HG02840 (cell line): ENCODE results near the gene DEGS1.

ENCODE experiments used
- ATAC-seq: cut with Tn5 transposase; IDR thresholded peaks from one replicate; pipeline ENCODE4 v1.9.1; 2021; ENCODE audit warnings: mild to moderate bottlenecking, moderate library complexity, moderate number of reproducible peaks; ENCODE audit not compliant: unreplicated experiment, low FRiP score

The DEGS1 gene

DNA sequence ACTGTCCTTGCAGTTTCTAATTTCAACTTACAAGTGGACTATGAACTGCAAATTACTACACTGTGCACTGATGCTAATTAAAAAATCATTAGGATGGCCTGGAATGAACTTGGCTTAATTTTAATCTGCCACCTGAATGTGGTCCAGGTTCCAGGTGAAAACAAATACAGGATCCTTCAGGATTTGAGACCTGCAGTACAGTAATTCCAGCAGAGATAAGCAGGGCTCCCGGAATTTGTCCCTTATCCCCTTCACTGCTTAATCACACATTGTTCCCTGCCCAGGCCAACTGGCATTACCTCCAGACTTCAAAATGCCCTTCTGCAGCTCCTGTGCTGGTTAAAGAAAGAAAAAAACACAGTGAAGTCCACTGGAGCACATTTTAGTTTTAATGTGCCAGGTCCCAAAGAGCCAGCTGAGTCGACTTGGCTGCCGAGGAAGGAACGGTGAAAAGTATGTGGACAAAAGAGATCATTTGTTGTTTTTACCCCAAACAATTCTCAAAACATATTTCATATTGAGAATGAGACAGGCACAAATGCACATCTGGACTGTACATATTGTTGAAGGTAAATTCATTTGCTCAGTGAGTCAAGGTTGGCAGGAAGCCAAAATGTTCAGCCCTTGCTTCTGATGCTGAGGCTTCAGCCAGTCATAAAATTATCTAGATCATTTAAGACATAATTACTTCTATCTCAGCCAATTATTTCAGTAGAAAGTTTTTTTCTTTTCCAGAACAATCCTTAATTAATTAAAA lies 28.3 kb downstream of the DEGS1 start:
- ATAC-seq, result no peak

DNA sequence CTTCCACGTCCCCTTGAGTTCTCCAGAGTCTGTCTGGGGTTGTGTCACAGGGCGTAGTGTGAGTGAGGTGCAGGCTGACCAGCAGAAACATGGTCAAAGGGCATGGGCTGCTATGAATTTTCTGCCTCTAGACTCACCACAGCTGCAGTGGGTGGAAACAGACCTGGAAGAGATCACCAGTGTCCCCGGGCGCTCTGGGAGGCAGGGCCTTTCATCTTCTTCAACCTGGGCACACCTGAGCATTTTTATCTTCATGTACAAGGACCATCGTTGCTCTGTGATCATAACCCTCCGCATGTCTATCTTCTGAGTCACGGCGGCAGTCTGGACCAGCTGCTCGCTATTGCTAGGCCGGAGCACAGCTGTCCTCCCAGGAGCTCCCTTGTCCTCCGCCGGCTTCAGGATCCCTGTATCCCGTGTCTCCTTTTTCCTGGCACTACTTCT lies 29.6 kb downstream of the DEGS1 start:
- no peak for ATAC-seq

DNA sequence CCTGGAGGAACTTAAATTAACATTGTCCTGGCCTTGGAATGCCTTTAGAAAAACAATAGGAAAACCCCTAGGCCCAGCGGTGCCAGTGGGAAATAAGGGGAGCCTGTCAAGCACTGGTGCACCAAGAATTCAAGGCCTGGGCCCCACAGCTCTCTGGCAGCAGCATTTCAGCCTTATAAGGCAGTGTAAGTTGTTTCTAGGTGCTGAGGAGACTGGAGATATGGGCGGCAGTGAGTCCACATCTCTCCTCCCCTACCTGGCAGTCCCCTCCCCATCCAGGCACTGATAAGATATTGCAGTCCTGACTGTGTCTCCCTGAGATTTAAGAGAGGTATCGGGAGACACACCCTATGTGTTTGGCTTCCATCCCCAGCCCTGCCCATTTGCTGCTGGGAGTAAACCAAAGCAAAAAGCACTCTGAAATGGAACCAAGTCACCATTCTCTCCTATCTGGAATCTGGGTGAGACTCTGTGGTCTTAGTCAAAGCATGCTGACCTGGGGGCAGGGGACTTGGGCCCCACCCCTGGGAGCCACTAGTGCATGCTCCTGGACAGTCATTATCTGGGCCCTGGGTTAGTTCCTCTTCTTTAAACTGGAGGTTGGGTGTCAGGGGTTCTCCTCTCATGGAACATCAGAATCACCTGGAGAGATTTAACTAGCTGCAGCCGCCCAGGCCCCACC lies 30.5 kb downstream of the DEGS1 start:
- ATAC-seq, result no peak

DNA sequence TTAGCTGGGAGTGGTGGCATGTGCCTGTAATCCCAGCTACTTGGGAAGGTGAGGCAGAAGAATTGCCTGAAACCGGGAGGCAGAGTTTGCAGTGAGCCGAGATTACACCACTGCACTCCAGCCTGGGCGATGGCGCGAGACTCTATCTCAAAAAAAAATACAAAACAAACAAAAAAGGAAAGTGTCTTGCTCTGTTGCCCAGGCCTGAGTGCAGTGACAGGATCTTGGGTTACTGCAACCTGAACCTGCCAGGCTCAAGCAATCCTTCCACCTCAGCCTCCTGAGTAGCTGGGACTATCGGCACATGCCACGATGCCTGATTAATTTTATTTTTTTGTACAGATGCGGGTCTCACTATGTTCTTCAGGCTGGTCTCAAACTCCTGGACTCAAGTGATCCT lies 33.3 kb downstream of the DEGS1 start:
- no peak for ATAC-seq

DNA sequence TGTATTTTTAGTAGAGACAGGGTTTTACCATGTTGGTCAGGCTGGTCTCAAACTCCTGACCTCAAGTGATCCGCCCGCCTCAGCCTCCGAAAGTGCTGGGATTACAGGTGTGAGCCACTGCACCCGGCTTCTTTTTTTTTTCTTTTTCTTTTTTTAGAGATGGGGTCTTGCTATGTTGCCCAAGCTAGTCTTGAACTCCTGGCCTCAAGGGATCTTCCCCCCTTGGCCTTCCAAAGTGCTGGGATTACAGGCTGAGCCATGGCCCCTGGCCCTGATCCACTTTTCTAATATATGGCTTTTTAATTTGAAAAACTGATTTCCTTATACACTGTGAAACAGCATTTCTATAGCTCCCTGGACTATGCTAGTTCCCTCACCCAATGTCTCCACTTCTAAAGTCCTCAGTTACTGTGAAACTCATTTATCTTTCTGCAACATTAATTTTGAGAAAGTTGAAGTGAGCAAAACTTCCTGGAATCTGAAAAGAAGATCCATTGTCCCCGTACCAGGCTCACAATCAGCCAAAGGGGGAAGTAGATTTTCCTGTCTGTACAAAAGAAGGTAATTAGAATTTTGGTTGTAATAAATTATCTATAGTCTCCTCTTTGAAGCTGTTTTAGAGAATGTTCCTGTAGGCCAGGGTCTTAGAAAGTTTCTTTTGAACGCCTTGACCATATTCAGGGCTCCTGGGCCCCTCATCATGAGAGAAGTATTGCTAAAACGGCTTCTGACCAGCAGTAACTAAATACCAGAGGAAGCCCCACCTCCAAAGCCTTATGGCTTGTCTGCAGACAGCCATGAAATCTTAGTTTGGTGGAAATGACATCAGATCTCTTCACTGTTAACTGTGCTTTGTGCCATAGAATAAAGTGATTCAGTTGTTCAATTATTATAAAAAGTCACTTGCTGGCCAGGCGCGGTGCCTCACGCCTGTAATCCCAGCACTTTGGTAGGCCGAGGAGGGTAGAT lies 34.9 kb downstream of the DEGS1 start:
- ATAC-seq, result no peak

DNA sequence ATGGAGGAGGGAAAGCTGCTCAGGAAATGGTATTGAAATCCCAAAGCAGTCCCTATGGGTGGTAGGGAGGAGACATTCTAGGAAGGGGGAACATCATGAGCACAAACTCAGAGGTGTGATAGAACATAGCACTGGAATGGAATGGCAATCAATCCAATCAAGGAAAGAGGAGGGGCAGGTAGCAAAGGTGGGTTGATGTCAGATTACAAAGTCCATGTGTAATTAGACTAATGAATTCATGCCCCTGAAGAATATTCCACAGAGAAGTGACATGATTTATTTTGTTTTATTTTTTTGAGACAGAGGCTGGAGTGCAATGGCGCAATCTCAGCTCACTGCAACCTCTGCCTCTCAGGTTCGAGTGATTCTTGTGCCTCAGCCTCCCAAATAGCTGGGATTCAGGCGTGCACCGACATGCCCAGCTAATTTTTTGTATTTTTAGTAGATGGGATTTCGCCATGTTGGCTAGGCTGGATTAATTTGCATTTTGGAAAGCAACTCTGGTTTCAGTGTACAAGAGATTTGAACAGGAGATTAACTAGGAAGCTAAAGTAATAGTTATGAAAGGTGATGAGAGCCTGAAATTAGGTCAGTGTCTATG lies 36.1 kb downstream of the DEGS1 start:
- no peak for ATAC-seq

DNA sequence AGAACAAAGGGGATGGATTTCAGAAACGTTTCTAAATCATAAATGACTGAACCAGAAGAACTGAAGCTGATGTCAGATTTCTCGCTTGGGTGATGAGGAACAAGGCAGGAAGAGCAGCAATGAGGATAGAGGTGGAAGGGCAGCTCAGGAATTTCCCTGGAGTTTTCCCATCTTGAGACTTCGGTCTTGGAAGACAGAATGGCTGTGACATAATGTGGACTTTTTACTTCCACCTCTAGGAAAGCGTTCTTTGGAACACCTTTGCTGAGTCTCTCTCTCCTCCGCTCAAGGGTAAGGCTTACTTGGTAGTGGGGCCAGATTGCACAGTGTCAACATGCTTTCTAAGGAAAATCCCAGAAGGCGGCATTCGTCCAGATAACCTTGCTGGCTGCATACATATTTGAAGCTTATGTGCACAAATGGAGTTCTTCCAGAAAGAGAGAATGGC lies 36.6 kb downstream of the DEGS1 start:
- ATAC-seq, result no peak

DNA sequence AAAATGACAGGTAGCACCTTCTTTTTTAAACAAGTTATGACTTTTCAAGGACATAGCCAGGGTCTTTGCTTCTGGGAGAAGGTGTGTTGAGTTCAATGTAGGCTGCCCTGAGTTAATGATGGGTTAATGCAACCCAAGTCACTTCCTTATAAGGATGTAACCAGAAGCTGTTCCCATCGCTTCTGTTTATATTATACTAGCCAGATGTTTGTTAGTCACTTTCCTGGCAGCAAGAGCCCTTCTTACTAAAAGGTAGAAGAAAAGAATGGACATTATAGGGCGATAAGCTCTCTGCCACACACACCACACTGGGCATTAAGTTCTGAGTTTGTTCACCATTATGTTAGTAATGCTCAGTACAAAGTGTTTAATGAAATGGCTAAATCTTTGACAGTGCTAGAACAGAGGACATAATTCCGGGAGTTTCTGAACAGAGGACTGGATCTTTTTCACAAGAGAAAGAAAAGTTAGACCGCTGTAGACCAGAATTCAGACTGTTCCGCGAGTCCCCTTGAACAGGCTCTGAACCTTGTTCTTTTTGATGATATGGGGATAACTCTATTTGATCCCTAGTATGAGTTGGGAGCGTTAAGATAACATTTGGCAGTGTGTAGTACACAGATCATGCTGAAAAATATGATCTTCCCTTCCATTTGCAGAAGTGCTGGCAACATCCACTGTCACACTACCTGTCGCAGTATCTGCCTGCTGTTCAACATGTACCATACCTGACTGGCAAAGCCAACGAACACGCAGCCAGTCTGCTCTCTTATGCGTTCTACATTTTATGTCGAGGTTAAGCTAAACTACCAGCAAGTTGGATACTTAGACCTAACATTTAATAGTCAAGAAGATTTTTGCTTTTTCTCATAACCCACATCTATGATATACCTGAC lies 41.0 kb downstream of the DEGS1 start:
- no peak for ATAC-seq

DNA sequence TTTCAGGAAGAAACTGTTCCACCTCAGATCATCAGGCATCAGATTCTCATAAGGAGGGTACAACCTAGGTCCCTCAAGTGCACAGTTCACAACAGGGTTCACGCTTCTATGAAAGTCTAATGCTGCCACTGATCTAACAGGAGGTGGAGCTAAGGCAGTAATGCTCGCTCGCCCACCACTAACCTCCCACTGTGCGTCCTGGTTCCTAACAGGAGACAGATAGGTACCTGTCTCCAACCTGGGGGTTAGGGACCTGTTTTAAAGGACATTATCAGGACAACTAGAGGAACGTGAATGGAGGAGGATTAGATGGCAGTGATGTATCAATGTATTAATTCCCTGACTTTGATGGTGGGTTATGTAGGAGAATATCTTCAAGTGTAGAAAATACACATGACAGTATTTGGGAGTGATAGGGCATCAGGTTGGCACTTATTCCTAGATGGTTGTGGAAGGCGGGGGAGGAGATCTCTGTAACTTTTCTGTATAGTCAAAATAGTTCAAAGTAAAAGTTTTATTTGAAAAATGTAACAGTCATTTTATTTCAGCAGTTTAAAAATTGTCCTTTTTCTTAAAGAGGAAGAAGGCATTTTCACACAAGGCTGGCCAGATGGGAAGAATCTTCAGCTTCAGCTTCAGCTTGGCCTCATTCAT lies 43.9 kb downstream of the DEGS1 start:
- ATAC-seq, result no peak

DNA sequence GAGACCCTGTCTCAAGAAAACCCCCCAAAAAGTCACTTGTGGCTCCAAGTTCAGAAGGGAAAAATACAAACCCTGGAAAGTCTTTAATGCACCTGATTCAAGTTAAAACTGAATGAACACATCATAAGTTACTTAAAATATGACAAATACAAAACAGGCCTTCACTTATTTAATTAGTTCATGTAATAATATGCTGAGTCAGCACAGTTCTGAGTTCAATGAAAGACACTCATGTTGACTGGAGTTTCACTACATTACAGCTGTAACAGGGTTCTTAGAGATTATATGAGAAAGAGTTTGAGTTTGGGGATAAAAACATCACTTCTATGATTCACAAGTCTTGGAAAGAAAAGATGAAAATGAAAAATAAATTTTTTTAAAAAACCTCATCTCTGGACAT lies 51.0 kb downstream of the DEGS1 start:
- no peak for ATAC-seq

DNA sequence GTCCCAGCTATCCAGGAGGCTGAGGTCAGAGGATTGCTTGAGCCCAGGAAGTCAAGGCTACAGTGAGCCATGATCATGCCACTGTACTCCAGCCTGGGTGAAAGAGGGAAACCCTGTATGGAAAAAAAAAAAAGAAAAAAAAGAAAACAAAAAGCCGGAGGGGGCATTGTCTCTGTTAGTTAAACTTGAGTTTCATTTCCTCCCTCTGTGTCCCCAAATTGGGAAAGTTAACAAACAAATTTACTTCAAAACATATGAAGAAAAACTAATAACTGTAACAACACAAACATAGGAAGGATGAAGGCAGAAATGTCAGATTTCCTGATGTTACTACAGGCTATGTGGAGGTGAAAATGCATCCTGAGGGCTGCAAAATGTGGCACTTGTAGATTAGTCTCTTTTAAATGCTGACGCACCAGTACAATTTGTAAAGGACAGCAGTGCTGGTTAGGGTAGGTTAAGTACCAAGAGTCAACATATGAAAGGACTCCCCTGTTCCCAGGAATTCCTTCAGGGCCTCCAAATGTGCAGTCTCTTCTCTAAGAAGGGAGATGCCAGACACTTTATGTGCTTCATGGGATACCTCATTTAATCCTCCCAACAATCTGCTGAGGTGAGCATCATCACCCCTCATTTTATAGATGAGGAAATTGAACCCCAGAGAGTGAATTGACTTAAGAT lies 52.9 kb downstream of the DEGS1 start:
- ATAC-seq, result no peak

DNA sequence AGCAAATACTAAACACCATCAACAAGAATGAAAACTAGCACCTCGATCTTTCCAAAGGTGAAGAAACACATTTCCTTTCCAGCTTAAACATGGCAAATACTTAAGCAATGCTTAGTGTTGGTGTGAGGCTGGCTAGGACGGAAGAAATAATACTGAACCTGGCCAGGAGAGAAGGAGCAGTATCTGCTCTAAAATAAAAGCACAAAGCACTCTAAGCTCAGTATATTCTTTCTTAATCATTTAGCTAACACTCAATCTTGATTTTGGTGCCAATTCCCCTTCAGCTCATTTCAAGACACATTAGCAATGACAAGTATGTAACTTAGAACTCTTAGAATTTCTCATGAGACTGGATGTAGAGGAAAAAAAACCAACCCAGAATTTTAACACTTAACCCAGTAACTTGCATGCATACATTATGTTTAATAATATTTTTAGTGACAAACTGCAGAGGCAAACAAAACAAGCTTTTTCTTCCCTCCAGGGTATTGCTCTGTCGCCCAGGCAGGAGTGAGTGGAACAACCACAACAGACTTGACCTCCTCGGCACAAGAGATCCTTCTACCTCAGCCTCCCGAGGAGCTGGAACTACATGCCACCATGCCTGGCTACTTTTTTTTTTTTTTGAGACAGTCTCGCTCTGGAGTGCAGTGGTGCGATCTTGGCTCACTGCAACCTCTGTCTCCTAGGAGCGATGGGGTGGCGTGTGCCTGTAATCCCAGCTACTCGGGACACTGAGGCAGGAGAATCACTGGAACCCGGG lies 54.3 kb downstream of the DEGS1 start:
- no peak for ATAC-seq

DNA sequence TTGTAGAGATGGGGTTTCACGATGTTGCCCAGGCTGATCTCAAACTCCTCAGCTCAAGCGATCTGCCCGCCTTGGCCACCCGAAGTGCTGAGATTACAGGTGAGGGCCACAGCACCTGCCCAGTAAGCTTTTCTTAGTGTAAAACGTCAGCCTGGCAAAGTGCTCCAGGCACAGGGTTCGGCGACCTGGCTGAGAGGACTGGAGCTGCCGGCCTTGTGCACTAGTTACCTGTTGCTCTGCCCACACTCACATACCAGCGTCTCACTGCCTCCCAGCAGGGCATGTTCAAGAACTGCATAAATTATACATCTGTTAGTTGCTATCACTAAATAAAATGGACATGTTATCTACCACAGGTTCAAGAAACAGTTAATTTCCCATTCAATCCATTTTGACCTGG lies 55.2 kb downstream of the DEGS1 start:
- no peak for ATAC-seq

DNA sequence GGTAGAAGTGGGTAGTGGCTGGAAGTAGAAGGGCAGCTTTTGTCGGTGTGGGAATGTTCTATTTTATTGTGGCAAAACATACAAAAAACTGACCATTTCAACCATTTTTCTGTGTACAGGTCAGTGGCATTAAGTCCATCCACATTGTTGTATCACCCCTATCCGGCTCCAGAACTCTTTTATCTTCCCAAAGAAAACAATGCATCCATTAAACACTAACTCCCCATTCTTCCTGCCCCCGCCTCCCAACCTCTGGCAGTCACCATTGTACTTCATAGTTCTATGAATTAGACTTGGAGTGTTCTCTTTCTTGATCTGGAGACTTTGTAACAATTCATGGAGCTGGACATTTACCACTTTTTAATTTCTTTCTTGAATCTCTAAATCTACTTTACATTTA lies 55.7 kb downstream of the DEGS1 start:
- no peak for ATAC-seq
